ENCODE results near the gene ADAMTS14.

DNA sequence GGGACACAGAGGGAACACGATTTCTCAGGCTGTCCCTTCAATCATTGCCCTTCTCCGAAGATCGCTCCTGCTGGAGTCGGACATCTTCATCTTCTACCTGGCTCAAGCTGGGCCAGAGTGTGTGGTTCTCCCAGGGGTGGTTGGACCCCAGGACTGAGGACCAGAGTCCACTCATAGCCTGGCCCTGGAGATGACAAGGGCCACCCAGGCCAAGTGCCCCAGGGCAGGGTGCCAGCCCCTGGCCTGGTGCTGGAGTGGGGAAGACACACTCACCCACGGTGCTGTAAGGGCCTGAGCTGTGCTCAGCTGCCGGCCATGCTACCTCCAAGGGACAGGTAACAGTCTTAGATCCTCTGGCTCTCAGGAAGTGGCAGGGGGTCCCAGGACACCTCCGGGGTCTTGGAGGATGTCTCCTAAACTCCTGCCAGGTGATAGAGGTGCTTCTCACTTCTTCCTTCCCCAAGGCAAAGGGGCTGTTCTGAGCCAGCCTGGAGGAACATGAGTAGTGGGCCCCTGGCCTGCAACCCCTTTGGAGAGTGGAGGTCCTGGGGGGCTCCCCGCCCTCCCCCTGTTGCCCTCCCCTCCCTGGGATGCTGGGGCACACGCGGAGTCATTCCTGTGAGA is 89.5 kb downstream of the ADAMTS14 start:
- TF ChIP-seq, protein P1, sequence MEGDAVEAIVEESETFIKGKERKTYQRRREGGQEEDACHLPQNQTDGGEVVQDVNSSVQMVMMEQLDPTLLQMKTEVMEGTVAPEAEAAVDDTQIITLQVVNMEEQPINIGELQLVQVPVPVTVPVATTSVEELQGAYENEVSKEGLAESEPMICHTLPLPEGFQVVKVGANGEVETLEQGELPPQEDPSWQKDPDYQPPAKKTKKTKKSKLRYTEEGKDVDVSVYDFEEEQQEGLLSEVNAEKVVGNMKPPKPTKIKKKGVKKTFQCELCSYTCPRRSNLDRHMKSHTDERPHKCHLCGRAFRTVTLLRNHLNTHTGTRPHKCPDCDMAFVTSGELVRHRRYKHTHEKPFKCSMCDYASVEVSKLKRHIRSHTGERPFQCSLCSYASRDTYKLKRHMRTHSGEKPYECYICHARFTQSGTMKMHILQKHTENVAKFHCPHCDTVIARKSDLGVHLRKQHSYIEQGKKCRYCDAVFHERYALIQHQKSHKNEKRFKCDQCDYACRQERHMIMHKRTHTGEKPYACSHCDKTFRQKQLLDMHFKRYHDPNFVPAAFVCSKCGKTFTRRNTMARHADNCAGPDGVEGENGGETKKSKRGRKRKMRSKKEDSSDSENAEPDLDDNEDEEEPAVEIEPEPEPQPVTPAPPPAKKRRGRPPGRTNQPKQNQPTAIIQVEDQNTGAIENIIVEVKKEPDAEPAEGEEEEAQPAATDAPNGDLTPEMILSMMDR (IDR thresholded peaks at IDR 0.05), result no peak
- TF ChIP-seq POLR2A (IDR thresholded peaks at IDR 0.05), result no peak
- no peak for TF ChIP-seq EP300 (IDR thresholded peaks at IDR 0.05)

Measured in tibial nerve (tissue), 4 donors.